Activated CD8-positive, alpha-beta T cell treated with anti-CD3 and anti-CD28 coated beads, Interleukin-2, amount 10 ng/mL, durations not matched to agents 7 days and 5 days (primary cell): ENCODE measurements around the gene CENPK. TPM values are rescaled to one million over a fixed set of nuclear protein-coding genes. Genes with fewer than 3 reads are reported as not detected.
"Not testable (repeated sequence)": the region's sequence is repeated elsewhere in the genome, so short reads cannot be mapped to it uniquely, and the experiment has no call there.

ENCODE experiments used
- ATAC-seq: fragments of 150-1000 bp; cut with Tn5 transposase; one replicate; pipeline ENCODE4 v1.10.0; 2021; ENCODE audit warnings: moderate library complexity
- CTCF ChIA-PET: fragments of 350-600 bp; sonication (Branson Sonifier 250); formaldehyde crosslinking; loops from one replicate; lab custom pipeline; 2021; ENCODE audit warnings: antibody characterized with exemption; lab: Charles Lee
- POLR2A ChIA-PET: fragments of 350-600 bp; sonication (Branson Sonifier 250); formaldehyde crosslinking; loops from one replicate; lab custom pipeline; 2021; ENCODE audit warnings: antibody characterized with exemption; lab: Charles Lee
- DNase-seq: peaks from one replicate; pipeline ENCODE4 v3.0.0-alpha.2; 2020
- H3K27ac Mint-ChIP-seq: one replicate; pipeline ENCODE4 v1.8.0; 2021; ENCODE audit warnings: mild to moderate bottlenecking, mixed read lengths
- H3K27me3 Mint-ChIP-seq: one replicate; pipeline ENCODE4 v1.8.0; 2021; ENCODE audit warnings: low read depth, mixed read lengths
- H3K36me3 Mint-ChIP-seq: one replicate; pipeline ENCODE4 v1.8.0; 2021; ENCODE audit warnings: low read depth, mixed read lengths
- H3K4me1 Mint-ChIP-seq: one replicate; pipeline ENCODE4 v1.8.0; 2021; ENCODE audit warnings: low read depth, mixed read lengths
- H3K4me3 Mint-ChIP-seq: one replicate; pipeline ENCODE4 v1.8.0; 2021; ENCODE audit warnings: mild to moderate bottlenecking, mixed read lengths
- H3K9me3 Mint-ChIP-seq: one replicate; pipeline ENCODE4 v1.8.0; 2022; ENCODE audit warnings: mixed read lengths; ENCODE audit not compliant: insufficient read depth
- total RNA-seq, 2 experiments: library from RNA; stranded (reverse); gene quantifications; one replicate each; pipeline ENCODE4 v1.2.3, GENCODE V29; 2021

Gene CENPK
- 100 to 1,000 TPM in 1 of 2 experiments, 10 to 100 TPM in 1; 97.8 to 110 TPM for total RNA-seq

- Mint-ChIP-seq H3K27ac (peak within 1 kb of the TSS; percentile 97), H3K36me3 (peaks cover 42% of the 10 kb centered on the region), H3K4me3 (peak within 1 kb of the TSS; percentile 91), H3K4me1 (peaks cover 51% of the 10 kb centered on the region), H3K27me3 (no peaks in the 10 kb centered on the region), H3K9me3 (no peaks in the 10 kb centered on the region)
- ATAC-seq = peak; percentile 99
- CTCF ChIA-PET = interaction anchor here (1.0 to 1.7 kb wide), 7 partner anchors 9 to 752 kb away, joined by 3 to 7 read pairs (median 4); partner anchors contain the start of genes SHLD3 and TRAPPC13
- POLR2A ChIA-PET = interaction anchor here (0.6 to 3.3 kb wide), 38 partner anchors 9 to 794 kb away, joined by 3 to 25 read pairs (median 4); partner anchors contain the start of genes ADAMTS6, CWC27, ERBIN and NLN
- peak; percentile 98 for DNase-seq
Measured at GRCh38 chr5:65562731-65563701, at the start of gene CENPK, which contains the start of gene PPWD1. TSS of gene CENPK (minus strand) at chr5:65563168. CDS start at chr5:65554907, 8,261 bp downstream. TSS of gene PPWD1 (plus strand) at chr5:65563296. CDS start at chr5:65563311, 15 bp downstream.

- ChIA-PET CTCF (interaction anchor here (1.1 to 2.5 kb wide), 2 partner anchors 11 to 56 kb away, joined by 3 to 8 read pairs; partner anchors contain the start of gene TRIM23), POLR2A (interaction anchor here (1.5 to 1.6 kb wide), 2 partner anchors 11 to 49 kb away, joined by 4 to 8 read pairs; partner anchors contain the start of genes CENPK, PPWD1 and TRIM23)
- ATAC-seq (no peak), DNase-seq (no peak)
- Mint-ChIP-seq H3K27ac (no peak overlapping the region), H3K4me1 (no peaks in the 10 kb centered on the region), H3K9me3 (no peaks in the 10 kb centered on the region), H3K4me3 (no peak overlapping the region), H3K27me3 (no peaks in the 10 kb centered on the region), H3K36me3 (peaks cover 38% of the 10 kb centered on the region)
Measured at GRCh38 chr5:65612298-65612907, 49.4 kb upstream of the CENPK start.

- H3K4me1 Mint-ChIP-seq = no peaks in the 10 kb centered on the region
- peaks cover 44% of the 10 kb centered on the region for H3K36me3 Mint-ChIP-seq
- H3K9me3 Mint-ChIP-seq = no peaks in the 10 kb centered on the region
- H3K4me3 Mint-ChIP-seq = no peak overlapping the region
- H3K27me3 Mint-ChIP-seq = no peaks in the 10 kb centered on the region
- ChIA-PET CTCF (interaction anchor here (0.7 to 2.5 kb wide), 3 partner anchors 12 to 55 kb away, joined by 3 to 8 read pairs (median 3); partner anchors contain the start of gene TRIM23), POLR2A (interaction anchor here (1.5 to 1.6 kb wide), 2 partner anchors 12 to 48 kb away, joined by 4 to 8 read pairs; partner anchors contain the start of genes CENPK, PPWD1 and TRIM23)
- no peak overlapping the region for H3K27ac Mint-ChIP-seq
- no peak for ATAC-seq
- DNase-seq = no peak
Measured at GRCh38 chr5:65611524-65611923, 48.6 kb upstream of the CENPK start.

GRCh38 chr5:65601761-65602160 is 38.8 kb upstream of the CENPK start:
- H3K4me1 Mint-ChIP-seq = not testable (repeated sequence)

GRCh38 chr5:65588694-65589093 is 25.7 kb upstream of the CENPK start:
- no peaks in the 10 kb centered on the region for H3K27me3 Mint-ChIP-seq
- no peak overlapping the region for H3K4me3 Mint-ChIP-seq
- ChIA-PET CTCF (interaction anchor here (0.8 to 1.8 kb wide), 2 partner anchors 36 to 106 kb away, joined by 3 read pairs; partner anchors contain the start of gene TRIM23), POLR2A (no interaction called here)
- no peaks in the 10 kb centered on the region for H3K9me3 Mint-ChIP-seq
- H3K27ac Mint-ChIP-seq = no peak overlapping the region
- H3K36me3 Mint-ChIP-seq = peaks cover 33% of the 10 kb centered on the region
- DNase-seq (no peak), ATAC-seq (no peak)
- H3K4me1 Mint-ChIP-seq = no peaks in the 10 kb centered on the region

More at GRCh38 chr5:65601761-65602160, 38.8 kb upstream of the CENPK start:
- CTCF ChIA-PET, H3K27ac Mint-ChIP-seq, DNase-seq, H3K4me3 Mint-ChIP-seq, H3K27me3 Mint-ChIP-seq, POLR2A ChIA-PET, H3K9me3 Mint-ChIP-seq, ATAC-seq: not testable (repeated sequence)
- H3K36me3 Mint-ChIP-seq = peaks cover 67% of the 10 kb centered on the region

GRCh38 chr5:65577141-65577540 is 14.2 kb upstream of the CENPK start:
- no peak overlapping the region for H3K27ac Mint-ChIP-seq
- H3K4me1 Mint-ChIP-seq = peaks cover 11% of the 10 kb centered on the region
- peaks cover 52% of the 10 kb centered on the region for H3K36me3 Mint-ChIP-seq
- POLR2A ChIA-PET = interaction anchor here (0.9 to 1.2 kb wide), 3 partner anchors 11 to 14 kb away, joined by 3 to 4 read pairs (median 3); partner anchors contain the start of genes CENPK and PPWD1
- CTCF ChIA-PET = no interaction called here
- H3K27me3 Mint-ChIP-seq = no peaks in the 10 kb centered on the region
- DNase-seq (no peak), ATAC-seq (no peak)
- no peak overlapping the region for H3K4me3 Mint-ChIP-seq
- H3K9me3 Mint-ChIP-seq = no peaks in the 10 kb centered on the region

- Mint-ChIP-seq H3K9me3 (no peaks in the 10 kb centered on the region), H3K27ac (no peak overlapping the region), H3K27me3 (no peaks in the 10 kb centered on the region), H3K4me1 (peaks cover 11% of the 10 kb centered on the region), H3K4me3 (no peak overlapping the region), H3K36me3 (peaks cover 39% of the 10 kb centered on the region)
- ChIA-PET POLR2A (interaction anchor here (1.8 kb wide), 1 partner anchor 8 kb away, joined by 13 read pairs; the partner anchor contains the start of genes CENPK and PPWD1), CTCF (no interaction called here)
- no peak for DNase-seq
- no peak for ATAC-seq
Measured at GRCh38 chr5:65570598-65571226, 7.7 kb upstream of the CENPK start.

GRCh38 chr5:65566505-65566904 is 3.5 kb upstream of the CENPK start:
- ATAC-seq (no peak), DNase-seq (no peak)
- H3K27ac Mint-ChIP-seq = no peak overlapping the region
- POLR2A ChIA-PET = interaction anchor here (1.3 kb wide), 1 partner anchor 11 kb away, joined by 3 read pairs; no protein-coding TSS in a partner anchor
- H3K4me1 Mint-ChIP-seq = peaks cover 29% of the 10 kb centered on the region
- no peak overlapping the region for H3K4me3 Mint-ChIP-seq
- CTCF ChIA-PET = no interaction called here
- H3K27me3 Mint-ChIP-seq = no peaks in the 10 kb centered on the region
- peaks cover 23% of the 10 kb centered on the region for H3K36me3 Mint-ChIP-seq
- H3K9me3 Mint-ChIP-seq = no peaks in the 10 kb centered on the region

- no peaks in the 10 kb centered on the region for H3K27me3 Mint-ChIP-seq
- ChIA-PET POLR2A (interaction anchor here (0.8 to 3.3 kb wide), 17 partner anchors 8 to 795 kb away, joined by 3 to 25 read pairs (median 5); partner anchors contain the start of genes CWC27, ERBIN, NLN and SGTB), CTCF (interaction anchor here (1.1 to 1.7 kb wide), 3 partner anchors 27 to 753 kb away, joined by 3 to 7 read pairs (median 4); no protein-coding TSS in a partner anchor)
- DNase-seq (no peak), ATAC-seq (no peak)
- peak overlapping the region; percentile 97 for H3K27ac Mint-ChIP-seq
- H3K4me3 Mint-ChIP-seq = peak overlapping the region; percentile 91
- peaks cover 44% of the 10 kb centered on the region for H3K4me1 Mint-ChIP-seq
- H3K36me3 Mint-ChIP-seq = peaks cover 38% of the 10 kb centered on the region
- H3K9me3 Mint-ChIP-seq = no peaks in the 10 kb centered on the region
Measured at GRCh38 chr5:65563777-65564176, 809 bp upstream of the CENPK start.

- POLR2A ChIA-PET = interaction anchor here (0.6 kb wide), 1 partner anchor 18 kb away, joined by 3 read pairs; no protein-coding TSS in a partner anchor
- DNase-seq (no peak), ATAC-seq (no peak)
- no peaks in the 10 kb centered on the region for H3K9me3 Mint-ChIP-seq
- CTCF ChIA-PET = no interaction called here
- no peak overlapping the region for H3K27ac Mint-ChIP-seq
- no peaks in the 10 kb centered on the region for H3K27me3 Mint-ChIP-seq
- peaks cover 57% of the 10 kb centered on the region for H3K36me3 Mint-ChIP-seq
- H3K4me1 Mint-ChIP-seq = peaks cover 40% of the 10 kb centered on the region
- no peak overlapping the region for H3K4me3 Mint-ChIP-seq
Measured at GRCh38 chr5:65556718-65557117, 6.2 kb downstream of the CENPK start.
